Stimulated activated naive B cell treated with anti-CD40 and anti-IgM and Interleukin-4, amounts not matched to agents 10 μg/mL and 1 μg/mL and 100 μg/mL, for 72 hours (primary cell): ENCODE data around the gene STXBP1.

ENCODE experiments used
- ATAC-seq, 2 donors: fragments of 150-1000 bp; cut with Tn5 transposase; replicated peaks; 2 replicates each; pipeline ENCODE4 v1.10.0; 2021; ENCODE audit warnings: moderate library complexity in 1 of 2
- DNase-seq: peaks from one replicate; pipeline ENCODE4 v3.0.0; 2021
- H3K27ac Mint-ChIP-seq: one replicate; pipeline ENCODE4 v1.8.0; 2022; ENCODE audit warnings: mild to moderate bottlenecking, mixed read lengths
- H3K27me3 Mint-ChIP-seq, 2 donors: one replicate each; pipeline ENCODE4 v1.8.0; 2022; ENCODE audit warnings: mixed read lengths in 2 of 2
- H3K36me3 Mint-ChIP-seq, 2 donors: one replicate each; pipeline ENCODE4 v1.8.0; 2022; ENCODE audit warnings: mixed read lengths in 2 of 2, mild to moderate bottlenecking in 1 of 2
- H3K4me1 Mint-ChIP-seq, 2 donors: one replicate each; pipeline ENCODE4 v1.8.0; 2022; ENCODE audit warnings: mixed read lengths in 2 of 2, mild to moderate bottlenecking in 1 of 2
- H3K4me3 Mint-ChIP-seq, 2 donors: one replicate each; pipeline ENCODE4 v1.8.0; 2022; ENCODE audit warnings: mild to moderate bottlenecking in 2 of 2, mixed read lengths in 2 of 2, moderate library complexity in 1 of 2
- H3K9me3 Mint-ChIP-seq, 2 donors: one replicate each; pipeline ENCODE4 v1.8.0; 2022; ENCODE audit warnings: mixed read lengths in 2 of 2, mild to moderate bottlenecking in 1 of 2

Gene STXBP1

GRCh38 chr9:127586537-127586936 lies 25.5 kb upstream of the STXBP1 start:
- no peak overlapping the region for H3K4me3 Mint-ChIP-seq
- DNase-seq (peak; percentile 26), ATAC-seq (peak; percentile 61 to 74)
- H3K27ac Mint-ChIP-seq: no peak overlapping the region
- no peaks in the 10 kb centered on the region for H3K36me3 Mint-ChIP-seq
- H3K27me3 Mint-ChIP-seq: peaks cover 11 to 31% of the 10 kb centered on the region in 2 donors
- no peaks in the 10 kb centered on the region for H3K9me3 Mint-ChIP-seq
- peaks cover 0 to 5% of the 10 kb centered on the region in 2 donors for H3K4me1 Mint-ChIP-seq

- ATAC-seq: no peak
- Mint-ChIP-seq H3K27ac (no peak overlapping the region), H3K27me3 (peaks cover 17 to 28% of the 10 kb centered on the region in 2 donors), H3K9me3 (no peaks in the 10 kb centered on the region), H3K4me3 (no peak overlapping the region), H3K4me1 (peaks cover 0 to 5% of the 10 kb centered on the region in 2 donors), H3K36me3 (no peaks in the 10 kb centered on the region)
- no peak for DNase-seq
These were observed 24.1 kb upstream of the STXBP1 start for GRCh38 chr9:127587966-127588365.

- no peak overlapping the region for H3K27ac Mint-ChIP-seq
- peaks cover 0 to 5% of the 10 kb centered on the region in 2 donors for H3K4me1 Mint-ChIP-seq
- peaks cover 19 to 28% of the 10 kb centered on the region in 2 donors for H3K27me3 Mint-ChIP-seq
- ATAC-seq (no peak), DNase-seq (no peak)
- H3K9me3 Mint-ChIP-seq: no peaks in the 10 kb centered on the region
- H3K4me3 Mint-ChIP-seq: no peak overlapping the region
- H3K36me3 Mint-ChIP-seq: no peaks in the 10 kb centered on the region
These were observed 23.2 kb upstream of the STXBP1 start for GRCh38 chr9:127588740-127589506.

- peaks cover 22 to 28% of the 10 kb centered on the region in 2 donors for H3K27me3 Mint-ChIP-seq
- no peaks in the 10 kb centered on the region for H3K36me3 Mint-ChIP-seq
- ATAC-seq: peak; percentile 41 to 64
- no peaks in the 10 kb centered on the region for H3K9me3 Mint-ChIP-seq
- no peak overlapping the region for H3K4me3 Mint-ChIP-seq
- H3K4me1 Mint-ChIP-seq: peaks cover 0 to 5% of the 10 kb centered on the region in 2 donors
- no peak for DNase-seq
- no peak overlapping the region for H3K27ac Mint-ChIP-seq
These were observed 22.1 kb upstream of the STXBP1 start for GRCh38 chr9:127589955-127590370.

- DNase-seq: no peak
- Mint-ChIP-seq H3K4me3 (no peak overlapping the region), H3K27me3 (peaks cover 0 to 15% of the 10 kb centered on the region in 2 donors), H3K36me3 (no peaks in the 10 kb centered on the region), H3K27ac (no peak overlapping the region), H3K9me3 (no peaks in the 10 kb centered on the region), H3K4me1 (no peaks in the 10 kb centered on the region)
- no peak for ATAC-seq
These were observed 16.5 kb upstream of the STXBP1 start for GRCh38 chr9:127595611-127596010.

GRCh38 chr9:127598839-127599549 lies 13.1 kb upstream of the STXBP1 start:
- no peak for DNase-seq
- no peak for ATAC-seq
- Mint-ChIP-seq H3K4me1 (no peaks in the 10 kb centered on the region), H3K27me3 (peaks cover 7 to 10% of the 10 kb centered on the region in 2 donors), H3K4me3 (no peak overlapping the region), H3K36me3 (no peaks in the 10 kb centered on the region), H3K9me3 (no peaks in the 10 kb centered on the region), H3K27ac (no peak overlapping the region)

GRCh38 chr9:127599550-127599891 lies 12.6 kb upstream of the STXBP1 start:
- H3K4me1 Mint-ChIP-seq: no peaks in the 10 kb centered on the region
- no peak for DNase-seq
- H3K27ac Mint-ChIP-seq: no peak overlapping the region
- H3K9me3 Mint-ChIP-seq: no peaks in the 10 kb centered on the region
- ATAC-seq: no peak
- peaks cover 7 to 9% of the 10 kb centered on the region in 2 donors for H3K27me3 Mint-ChIP-seq
- no peaks in the 10 kb centered on the region for H3K36me3 Mint-ChIP-seq
- H3K4me3 Mint-ChIP-seq: no peak overlapping the region

GRCh38 chr9:127603226-127603625 lies 8.9 kb upstream of the STXBP1 start:
- no peaks in the 10 kb centered on the region for H3K36me3 Mint-ChIP-seq
- H3K9me3 Mint-ChIP-seq: no peaks in the 10 kb centered on the region
- H3K27ac Mint-ChIP-seq: no peak overlapping the region
- H3K4me3 Mint-ChIP-seq: no peak overlapping the region
- H3K4me1 Mint-ChIP-seq: peaks cover under 1 to 6% of the 10 kb centered on the region in 2 donors
- ATAC-seq: no peak
- no peak for DNase-seq
- H3K27me3 Mint-ChIP-seq: peaks cover 19 to 23% of the 10 kb centered on the region in 2 donors

- peaks cover 33 to 50% of the 10 kb centered on the region in 2 donors for H3K27me3 Mint-ChIP-seq
- no peaks in the 10 kb centered on the region for H3K9me3 Mint-ChIP-seq
- no peaks in the 10 kb centered on the region for H3K36me3 Mint-ChIP-seq
- H3K27ac Mint-ChIP-seq: no peak overlapping the region
- ATAC-seq (no peak), DNase-seq (no peak)
- peaks cover 5 to 11% of the 10 kb centered on the region in 2 donors for H3K4me1 Mint-ChIP-seq
- no peak overlapping the region for H3K4me3 Mint-ChIP-seq
These were observed 6.0 kb upstream of the STXBP1 start for GRCh38 chr9:127606043-127606442.

- DNase-seq: peak; percentile 58
- H3K27me3 Mint-ChIP-seq: peaks cover 40 to 54% of the 10 kb centered on the region in 2 donors
- H3K27ac Mint-ChIP-seq: peak overlapping the region; percentile 76
- peak overlapping the region; percentile 86 to 93 for H3K4me3 Mint-ChIP-seq
- H3K36me3 Mint-ChIP-seq: no peaks in the 10 kb centered on the region
- no peaks in the 10 kb centered on the region for H3K9me3 Mint-ChIP-seq
- H3K4me1 Mint-ChIP-seq: peaks cover 14 to 24% of the 10 kb centered on the region in 2 donors
- ATAC-seq: peak; percentile 72
These were observed 3.7 kb upstream of the STXBP1 start for GRCh38 chr9:127608104-127608966.

GRCh38 chr9:127611603-127611898 lies 526 bp upstream of the STXBP1 start:
- Mint-ChIP-seq H3K36me3 (no peaks in the 10 kb centered on the region), H3K4me3 (peak overlapping the region; percentile 99), H3K4me1 (peaks cover 18 to 27% of the 10 kb centered on the region in 2 donors), H3K27ac (peak overlapping the region; percentile 95), H3K27me3 (peaks cover 47 to 56% of the 10 kb centered on the region in 2 donors), H3K9me3 (no peaks in the 10 kb centered on the region)
- DNase-seq: no peak
- ATAC-seq: peak; percentile 10 to 22

GRCh38 chr9:127612939-127613582 lies 984 bp downstream of the STXBP1 start:
- no peak for ATAC-seq
- no peaks in the 10 kb centered on the region for H3K9me3 Mint-ChIP-seq
- no peak for DNase-seq
- H3K36me3 Mint-ChIP-seq: no peaks in the 10 kb centered on the region
- H3K27ac Mint-ChIP-seq: no peak overlapping the region
- peaks cover 18 to 23% of the 10 kb centered on the region in 2 donors for H3K4me1 Mint-ChIP-seq
- peaks cover 40 to 46% of the 10 kb centered on the region in 2 donors for H3K27me3 Mint-ChIP-seq
- peak overlapping the region; percentile 54 to 63 for H3K4me3 Mint-ChIP-seq

- no peak for ATAC-seq
- Mint-ChIP-seq H3K9me3 (no peaks in the 10 kb centered on the region), H3K27me3 (peaks cover 38 to 41% of the 10 kb centered on the region in 2 donors), H3K4me3 (peak overlapping the region; percentile 54 to 63), H3K27ac (no peak overlapping the region), H3K36me3 (no peaks in the 10 kb centered on the region), H3K4me1 (peaks cover 16 to 18% of the 10 kb centered on the region in 2 donors)
- DNase-seq: no peak
These were observed 1.5 kb downstream of the STXBP1 start for GRCh38 chr9:127613583-127613954.

GRCh38 chr9:127614961-127615360 lies 2.9 kb downstream of the STXBP1 start:
- DNase-seq: no peak
- Mint-ChIP-seq H3K36me3 (no peaks in the 10 kb centered on the region), H3K4me1 (peaks cover 13 to 15% of the 10 kb centered on the region in 2 donors), H3K27me3 (peaks cover 26 to 27% of the 10 kb centered on the region in 2 donors), H3K4me3 (no peak overlapping the region), H3K9me3 (no peaks in the 10 kb centered on the region), H3K27ac (no peak overlapping the region)
- no peak for ATAC-seq
